ENCODE data around the gene TRDMT1. TPM values are rescaled to one million over a fixed set of nuclear protein-coding genes. Genes with fewer than 3 reads are reported as not detected.
A peak's percentile ranks its signal among the peaks of the same experiment; 100 is the strongest.

Gene TRDMT1
- total RNA-seq, 1 donor from 2014 or later, result 5.9 TPM

GRCh38 chr10:17216901-17217395 is 15.5 kb upstream of the TRDMT1 start:
- Histone ChIP-seq H3K4me1 (ENCODE audit: insufficient read depth, low read length) (peaks cover 50% of the 10 kb centered on the region), H3K79me2 (ENCODE audit: insufficient read depth, low read length) (no peaks in the 10 kb centered on the region), H2AFZ (ENCODE audit: low read depth, low read length) (no peak overlapping the region), H4K20me1 (ENCODE audit: insufficient read depth, low read length) (no peaks in the 10 kb centered on the region), H3K9me3 (ENCODE audit: insufficient read depth, low read depth, low read length) (no peaks in the 10 kb centered on the region), H3K4me3 (ENCODE audit: insufficient read depth, low read depth, low read length) (no peak overlapping the region), H3K27ac (ENCODE audit: low read depth, low read length) (peak overlapping the region; percentile 99), H3K9ac (ENCODE audit: low read length) (peak overlapping the region; percentile 84), H3K27me3 (ENCODE audit: insufficient read depth, low read length) (no peaks in the 10 kb centered on the region), H3K36me3 (ENCODE audit: insufficient read depth, low read length) (no peaks in the 10 kb centered on the region), H3K4me2 (ENCODE audit: low read length) (peak overlapping the region; percentile 82)
- FAIRE-seq (no peak), DNase-seq (ENCODE audit: low read depth) (no peak)
- peaks cover 62% of the 10 kb centered on the region for H3K4me1 Mint-ChIP-seq (ENCODE audit: low read depth, unreplicated experiment)
- H3K36me3 Mint-ChIP-seq (ENCODE audit: low read depth, unreplicated experiment), result no peaks in the 10 kb centered on the region
- no peak overlapping the region for H3K4me3 Mint-ChIP-seq (ENCODE audit: unreplicated experiment)
- no peaks in the 10 kb centered on the region for H3K9me3 Mint-ChIP-seq (ENCODE audit: unreplicated experiment)
- peak overlapping the region; percentile 99 for H3K27ac Mint-ChIP-seq (ENCODE audit: unreplicated experiment)
- TF ChIP-seq CTCF (IDR thresholded peaks at IDR 0.05; ENCODE audit: insufficient read depth, low read depth, low read length) (no peak), EZH2 (IDR thresholded peaks at IDR 0.05; ENCODE audit: insufficient read depth, low read length) (no peak)
- H3K27me3 Mint-ChIP-seq (ENCODE audit: low read depth, unreplicated experiment), result no peaks in the 10 kb centered on the region

DNA sequence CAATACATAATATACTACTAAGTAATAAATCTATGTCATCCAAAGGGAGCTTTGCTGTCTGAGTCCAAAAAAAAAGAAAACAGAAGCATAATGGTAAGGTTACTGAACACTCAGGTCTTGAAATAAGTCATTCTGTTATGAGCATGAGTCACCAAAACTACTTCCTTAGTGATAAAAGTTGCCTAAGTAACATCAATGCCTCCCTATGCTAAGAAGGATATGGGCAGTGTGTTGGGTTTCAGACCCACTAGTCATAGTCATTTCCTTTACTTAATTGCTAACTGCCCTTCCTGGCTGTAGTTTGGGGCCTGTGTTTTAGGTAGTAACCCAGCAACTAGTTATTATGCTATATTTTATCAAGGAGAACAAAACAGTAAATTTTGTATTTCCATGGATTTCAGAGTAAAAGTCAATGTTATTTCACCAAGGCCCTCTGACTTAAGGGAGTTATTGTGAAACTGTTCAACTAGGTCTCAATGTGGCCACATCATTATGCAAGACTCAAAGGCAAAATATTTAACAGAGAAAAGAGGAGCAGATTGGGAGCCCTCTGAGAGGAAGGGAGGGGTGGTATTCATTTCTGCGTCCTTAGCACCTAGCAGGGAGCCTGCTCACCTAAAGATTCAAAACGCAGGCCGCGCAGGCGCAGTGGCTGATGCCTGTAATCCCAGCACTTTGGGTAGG is 14.9 kb upstream of the TRDMT1 start:
- Mint-ChIP-seq H3K36me3 (ENCODE audit: low read depth, unreplicated experiment) (no peaks in the 10 kb centered on the region), H3K4me1 (ENCODE audit: low read depth, unreplicated experiment) (peaks cover 65% of the 10 kb centered on the region), H3K4me3 (ENCODE audit: unreplicated experiment) (peak overlapping the region; percentile 45), H3K9me3 (ENCODE audit: unreplicated experiment) (no peaks in the 10 kb centered on the region), H3K27me3 (ENCODE audit: low read depth, unreplicated experiment) (no peaks in the 10 kb centered on the region), H3K27ac (ENCODE audit: unreplicated experiment) (peak overlapping the region; percentile 99)
- H3K27ac ChIP-seq (ENCODE audit: low read depth, low read length), result peak overlapping the region; percentile 99
- H3K9me3 ChIP-seq (ENCODE audit: insufficient read depth, low read depth, low read length), result no peaks in the 10 kb centered on the region
- H3K9ac ChIP-seq (ENCODE audit: low read length), result peak overlapping the region; percentile 84
- H3K4me3 ChIP-seq (ENCODE audit: insufficient read depth, low read depth, low read length), result peak overlapping the region; percentile 41
- H2AFZ ChIP-seq (ENCODE audit: low read depth, low read length), result no peak overlapping the region
- FAIRE-seq, result peak; percentile 98
- H3K36me3 ChIP-seq (ENCODE audit: insufficient read depth, low read length), result no peaks in the 10 kb centered on the region
- DNase-seq (ENCODE audit: low read depth), result peak; percentile 100
- H3K79me2 ChIP-seq (ENCODE audit: insufficient read depth, low read length), result no peaks in the 10 kb centered on the region
- H4K20me1 ChIP-seq (ENCODE audit: insufficient read depth, low read length), result no peaks in the 10 kb centered on the region
- H3K4me2 ChIP-seq (ENCODE audit: low read length), result peak overlapping the region; percentile 82
- TF ChIP-seq EZH2 (IDR thresholded peaks at IDR 0.05; ENCODE audit: insufficient read depth, low read length) (no peak), CTCF (IDR thresholded peaks at IDR 0.05; ENCODE audit: insufficient read depth, low read depth, low read length) (no peak)
- H3K4me1 ChIP-seq (ENCODE audit: insufficient read depth, low read length), result peaks cover 50% of the 10 kb centered on the region
- no peaks in the 10 kb centered on the region for H3K27me3 ChIP-seq (ENCODE audit: insufficient read depth, low read length)

DNA sequence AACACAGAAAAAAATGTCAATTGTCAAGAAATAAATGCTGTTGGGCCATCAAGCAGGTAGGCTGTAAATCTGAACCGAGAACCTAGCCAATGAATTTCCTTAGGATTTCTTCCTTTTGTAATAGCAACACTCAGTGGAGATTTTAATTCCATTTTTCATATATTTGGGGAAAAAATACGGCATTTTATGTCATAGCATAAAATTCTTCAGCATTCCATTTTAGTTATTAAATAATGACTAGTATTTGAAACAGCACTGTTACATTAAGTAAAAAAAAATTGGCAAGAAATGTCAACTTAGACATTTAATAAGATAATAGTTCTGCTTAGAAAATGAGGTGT is 14.3 kb upstream of the TRDMT1 start:
- H3K4me1 ChIP-seq (ENCODE audit: insufficient read depth, low read length), result peaks cover 53% of the 10 kb centered on the region
- H3K79me2 ChIP-seq (ENCODE audit: insufficient read depth, low read length), result no peaks in the 10 kb centered on the region
- H3K27me3 ChIP-seq (ENCODE audit: insufficient read depth, low read length), result no peaks in the 10 kb centered on the region
- H3K27ac ChIP-seq (ENCODE audit: low read depth, low read length), result peak overlapping the region; percentile 99
- H3K9ac ChIP-seq (ENCODE audit: low read length), result peak overlapping the region; percentile 84
- H3K36me3 ChIP-seq (ENCODE audit: insufficient read depth, low read length), result no peaks in the 10 kb centered on the region
- H3K4me2 ChIP-seq (ENCODE audit: low read length), result peak overlapping the region; percentile 82
- H3K9me3 ChIP-seq (ENCODE audit: insufficient read depth, low read depth, low read length), result no peaks in the 10 kb centered on the region
- Mint-ChIP-seq H3K36me3 (ENCODE audit: low read depth, unreplicated experiment) (no peaks in the 10 kb centered on the region), H3K9me3 (ENCODE audit: unreplicated experiment) (no peaks in the 10 kb centered on the region), H3K27me3 (ENCODE audit: low read depth, unreplicated experiment) (no peaks in the 10 kb centered on the region), H3K4me3 (ENCODE audit: unreplicated experiment) (peak overlapping the region; percentile 45), H3K4me1 (ENCODE audit: low read depth, unreplicated experiment) (peaks cover 65% of the 10 kb centered on the region), H3K27ac (ENCODE audit: unreplicated experiment) (peak overlapping the region; percentile 99)
- peak overlapping the region; percentile 41 for H3K4me3 ChIP-seq (ENCODE audit: insufficient read depth, low read depth, low read length)
- DNase-seq (ENCODE audit: low read depth), result no peak
- no peak overlapping the region for H2AFZ ChIP-seq (ENCODE audit: low read depth, low read length)
- no peaks in the 10 kb centered on the region for H4K20me1 ChIP-seq (ENCODE audit: insufficient read depth, low read length)
- TF ChIP-seq EZH2 (IDR thresholded peaks at IDR 0.05; ENCODE audit: insufficient read depth, low read length), result no peak
- TF ChIP-seq CTCF (IDR thresholded peaks at IDR 0.05; ENCODE audit: insufficient read depth, low read depth, low read length), result no peak
- no peak for FAIRE-seq
